CD14-positive monocyte (primary cell): ENCODE data around the gene PRKCA. TPM values are rescaled to one million over a fixed set of nuclear protein-coding genes. Genes with fewer than 3 reads are reported as not detected.
"Not testable (repeated sequence)": the region's sequence is repeated elsewhere in the genome, so short reads cannot be mapped to it uniquely, and the experiment has no call there.

Source experiments
- DNase-seq, 3 donors: peaks; one replicate each; pipeline ENCODE4 v3.0.0-alpha.2; 2011 to 2022
- H2AFZ ChIP-seq: 2 replicates; pipeline ENCODE4 v1.6.0; 2012; ENCODE audit warnings: mild to moderate bottlenecking, low read depth, low read length, inconsistent platforms; ENCODE audit not compliant: insufficient read depth, poor library complexity, severe bottlenecking
- H3K27ac ChIP-seq, 2 donors: 1 replicate in 1 of 2; 2 replicates in 1 of 2; pipeline ENCODE4 v1.5.1; 2012 to 2013; ENCODE audit warnings: low read length in 2 of 2, control low read depth in 1 of 2, inconsistent platforms in 1 of 2, low read depth in 1 of 2, mild to moderate bottlenecking in 1 of 2
- H3K27me3 ChIP-seq, 2 donors: one replicate each; pipeline versions ENCODE4 v1.6.0 to v1.6.1; 2011 to 2013; ENCODE audit warnings: low read length in 2 of 2; ENCODE audit not compliant: control insufficient read depth in 2 of 2, insufficient read depth in 2 of 2
- H3K36me3 ChIP-seq, 2 donors: replicated peaks in 1 of 2; 1 replicate in 1 of 2; 2 replicates in 1 of 2; pipeline versions ENCODE4 v1.5.1 to v1.6.1; 2012 to 2013; ENCODE audit warnings: low read length in 2 of 2, control low read depth in 1 of 2, inconsistent platforms in 1 of 2, mild to moderate bottlenecking in 1 of 2; ENCODE audit not compliant: insufficient read depth in 2 of 2, control insufficient read depth in 1 of 2
- H3K4me1 ChIP-seq, 2 donors: 1 replicate in 1 of 2; 2 replicates in 1 of 2; pipeline versions ENCODE4 v1.5.1 to v1.6.1; 2012 to 2013; ENCODE audit warnings: low read length in 2 of 2, control low read depth in 1 of 2, inconsistent platforms in 1 of 2, mild to moderate bottlenecking in 1 of 2, moderate library complexity in 1 of 2; ENCODE audit not compliant: insufficient read depth in 2 of 2, control insufficient read depth in 1 of 2
- H3K4me2 ChIP-seq: replicated peaks from 2 replicates; pipeline ENCODE3; 2012; ENCODE audit warnings: low read length, moderate library complexity, mild to moderate bottlenecking; ENCODE audit not compliant: poor library complexity, severe bottlenecking; ENCODE audit errors: extremely low read depth
- H3K4me3 ChIP-seq, 3 experiments: fragments of 200-600 bp in 1 of 3; sonication (generic) in 1 of 3; replicated peaks in 1 of 3; 1 replicate in 2 of 3; 2 replicates in 1 of 3; pipeline ENCODE4 v1.5.1; 2011 to 2013; ENCODE audit warnings: low read length in 3 of 3, mild to moderate bottlenecking in 3 of 3, control low read depth in 2 of 3, low read depth in 2 of 3, inconsistent platforms in 1 of 3, moderate library complexity in 1 of 3
- H3K79me2 ChIP-seq: 2 replicates; pipeline ENCODE4 v1.6.0; 2012; ENCODE audit warnings: mild to moderate bottlenecking, control low read depth, inconsistent platforms, low read length, moderate library complexity; ENCODE audit not compliant: insufficient read depth
- H3K9ac ChIP-seq: 2 replicates; pipeline ENCODE4 v1.6.0; 2017; ENCODE audit warnings: low read length, mild to moderate bottlenecking; ENCODE audit not compliant: insufficient read depth, poor library complexity, severe bottlenecking
- H3K9me3 ChIP-seq, 2 donors: replicated peaks in 1 of 2; 1 replicate in 1 of 2; 2 replicates in 1 of 2; pipeline versions ENCODE4 v1.5.1 to v1.6.1; 2012 to 2013; ENCODE audit warnings: low read length in 2 of 2, control low read depth in 1 of 2; ENCODE audit not compliant: control insufficient read depth in 1 of 2, insufficient read depth in 1 of 2
- H4K20me1 ChIP-seq: 2 replicates; pipeline ENCODE4 v1.6.0; 2012; ENCODE audit warnings: mild to moderate bottlenecking, low read length, control low read depth, moderate library complexity; ENCODE audit not compliant: insufficient read depth
- H3K27ac Mint-ChIP-seq, 7 donors: one replicate each; pipeline ENCODE4 v1.8.0; 2020; ENCODE audit warnings: mild to moderate bottlenecking in 7 of 7, mixed read lengths in 7 of 7, moderate library complexity in 6 of 7, inconsistent platforms in 2 of 7
- H3K27me3 Mint-ChIP-seq, 3 donors: one replicate each; pipeline ENCODE4 v1.8.0; 2021 to 2022; ENCODE audit warnings: low read depth in 3 of 3, mild to moderate bottlenecking in 3 of 3, mixed read lengths in 3 of 3, moderate library complexity in 3 of 3, inconsistent platforms in 1 of 3
- H3K36me3 Mint-ChIP-seq, 2 donors: one replicate each; pipeline ENCODE4 v1.8.0; 2020; ENCODE audit warnings: mixed read lengths in 2 of 2, inconsistent platforms in 1 of 2, mild to moderate bottlenecking in 1 of 2
- H3K4me1 Mint-ChIP-seq: one replicate; pipeline ENCODE4 v1.8.0; 2020; ENCODE audit warnings: mild to moderate bottlenecking, mixed read lengths
- H3K4me3 Mint-ChIP-seq, 2 donors: one replicate each; pipeline ENCODE4 v1.8.0; 2020; ENCODE audit warnings: mild to moderate bottlenecking in 2 of 2, mixed read lengths in 2 of 2, moderate library complexity in 1 of 2
- H3K9me3 Mint-ChIP-seq, 7 donors: one replicate each; pipeline ENCODE4 v1.8.0; 2020 to 2022; ENCODE audit warnings: mixed read lengths in 7 of 7, mild to moderate bottlenecking in 6 of 7, moderate library complexity in 6 of 7, inconsistent platforms in 2 of 7
- WGBS: methylation state at CpG from one replicate; pipeline ENCODE4 v1.1.5; 2013; ENCODE audit warnings: missing lambda C conversion rate; ENCODE audit not compliant: insufficient coverage; 5-methylcytosine and 5-hydroxymethylcytosine counted together
- intact Hi-C, 2 donors: fragments of 100-400 bp; cut with micrococcal nuclease; formaldehyde crosslinking; loops; one replicate each; pipeline versions ENCODE4 v1.15.0 to v1.15.1; 2023
- polyA plus RNA-seq, 3 donors: library from polyadenylated mRNA; depleted of rRNA in 1 of 3; unstranded in 2 of 3; stranded (reverse) in 1 of 3; fragments of 300-500 nt in 2 of 3; fragments of >200 nt in 1 of 3; fragmentation: Illumina TruSeq in 2 of 3; gene quantifications; 1 replicate in 2 of 3; 2 replicates in 1 of 3; pipeline ENCODE4 v1.2.3, GENCODE V29; 2012 to 2021
- TF ChIP-seq, protein P1 (sequence below): fragments of 200-600 bp; IDR thresholded peaks from one replicate; pipeline ENCODE4 v1.8.0; 2022; ENCODE audit warnings: antibody characterized with exemption, mild to moderate bottlenecking

PRKCA gene
- polyA plus RNA-seq, 3 donors, result 0.22 to 7.1 (median 0.30) TPM

DNA sequence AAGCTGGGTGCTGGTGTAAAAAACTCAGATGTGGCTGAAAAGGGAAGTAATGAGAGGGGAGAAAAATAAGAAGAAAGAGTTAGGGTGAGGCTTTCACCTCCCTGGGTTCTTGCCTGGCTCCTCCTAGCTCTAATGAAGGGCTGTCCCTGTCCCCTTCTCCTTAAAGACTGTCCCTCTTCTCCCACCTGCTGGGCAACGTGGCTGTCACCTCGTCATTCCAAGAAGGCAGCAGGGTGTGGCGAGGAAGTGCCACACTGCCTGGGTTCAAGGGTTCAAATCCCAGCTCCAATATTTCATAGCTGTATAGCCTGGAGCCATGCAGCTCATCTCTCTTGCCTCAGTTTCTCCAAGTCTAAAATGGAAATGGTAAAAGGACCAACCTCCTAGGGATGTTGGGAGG is 410.0 kb downstream of the PRKCA start:
- Histone ChIP-seq H3K27me3 (no peaks in the 10 kb centered on the region), H3K79me2 (no peaks in the 10 kb centered on the region), H3K4me1 (no peaks in the 10 kb centered on the region), H3K9me3 (no peaks in the 10 kb centered on the region), H3K27ac (no peak overlapping the region), H4K20me1 (no peaks in the 10 kb centered on the region), H3K4me3 (no peak overlapping the region), H2AFZ (no peak overlapping the region), H3K9ac (no peak overlapping the region), H3K36me3 (peaks cover 0 to 8% of the 10 kb centered on the region in 2 donors), H3K4me2 (no peak overlapping the region)
- H3K27ac Mint-ChIP-seq, result no peak overlapping the region
- peaks cover 10 to 26% of the 10 kb centered on the region in 2 donors for H3K36me3 Mint-ChIP-seq
- H3K4me3 Mint-ChIP-seq, result no peak overlapping the region
- no peaks in the 10 kb centered on the region for H3K4me1 Mint-ChIP-seq
- H3K27me3 Mint-ChIP-seq, result peaks cover 0 to 2% (median 0%) of the 10 kb centered on the region in 3 donors
- 100% methylated on average over 1 of the region's 3 CpGs for WGBS
- intact Hi-C loops, result no loop called here
- no peaks in the 10 kb centered on the region for H3K9me3 Mint-ChIP-seq
- no peak for DNase-seq
- TF ChIP-seq, protein P1, sequence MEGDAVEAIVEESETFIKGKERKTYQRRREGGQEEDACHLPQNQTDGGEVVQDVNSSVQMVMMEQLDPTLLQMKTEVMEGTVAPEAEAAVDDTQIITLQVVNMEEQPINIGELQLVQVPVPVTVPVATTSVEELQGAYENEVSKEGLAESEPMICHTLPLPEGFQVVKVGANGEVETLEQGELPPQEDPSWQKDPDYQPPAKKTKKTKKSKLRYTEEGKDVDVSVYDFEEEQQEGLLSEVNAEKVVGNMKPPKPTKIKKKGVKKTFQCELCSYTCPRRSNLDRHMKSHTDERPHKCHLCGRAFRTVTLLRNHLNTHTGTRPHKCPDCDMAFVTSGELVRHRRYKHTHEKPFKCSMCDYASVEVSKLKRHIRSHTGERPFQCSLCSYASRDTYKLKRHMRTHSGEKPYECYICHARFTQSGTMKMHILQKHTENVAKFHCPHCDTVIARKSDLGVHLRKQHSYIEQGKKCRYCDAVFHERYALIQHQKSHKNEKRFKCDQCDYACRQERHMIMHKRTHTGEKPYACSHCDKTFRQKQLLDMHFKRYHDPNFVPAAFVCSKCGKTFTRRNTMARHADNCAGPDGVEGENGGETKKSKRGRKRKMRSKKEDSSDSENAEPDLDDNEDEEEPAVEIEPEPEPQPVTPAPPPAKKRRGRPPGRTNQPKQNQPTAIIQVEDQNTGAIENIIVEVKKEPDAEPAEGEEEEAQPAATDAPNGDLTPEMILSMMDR, result no peak

DNA sequence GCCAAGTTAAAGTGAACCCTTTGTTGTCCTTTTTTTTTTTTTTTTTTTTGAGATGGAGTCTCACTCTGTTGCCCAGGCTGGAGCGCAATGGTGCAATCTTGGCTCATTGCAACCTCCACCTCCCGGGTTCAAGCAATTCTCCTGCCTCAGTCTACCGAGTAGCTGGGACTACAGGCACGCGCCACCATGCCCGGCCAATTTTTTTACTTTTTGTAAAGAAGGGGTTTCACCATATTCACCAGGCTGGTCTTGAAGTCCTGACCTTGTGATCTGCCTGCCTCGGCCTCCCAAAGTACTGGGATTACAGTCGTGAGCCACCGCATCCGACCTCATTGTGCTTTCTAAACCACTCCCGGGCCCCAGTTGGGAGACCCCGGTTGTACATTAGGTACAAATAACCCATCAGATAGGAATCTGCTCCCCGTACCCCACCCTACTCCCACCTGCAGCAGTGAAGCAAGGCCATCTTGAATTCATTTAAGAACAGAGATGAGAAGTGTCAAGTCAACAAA is 410.7 kb downstream of the PRKCA start:
- H2AFZ ChIP-seq, H3K27me3 ChIP-seq, intact Hi-C loops, H3K4me1 ChIP-seq, H3K4me1 Mint-ChIP-seq, H3K36me3 ChIP-seq, H3K9ac ChIP-seq, H3K4me3 ChIP-seq, H3K4me2 ChIP-seq, H3K4me3 Mint-ChIP-seq, H3K27me3 Mint-ChIP-seq, H3K9me3 ChIP-seq, H4K20me1 ChIP-seq, H3K9me3 Mint-ChIP-seq, H3K79me2 ChIP-seq, H3K27ac Mint-ChIP-seq, H3K27ac ChIP-seq, DNase-seq: not testable (repeated sequence)
- 92% methylated on average over 6 of the region's 13 CpGs for WGBS
- peaks cover 9 to 26% of the 10 kb centered on the region in 2 donors for H3K36me3 Mint-ChIP-seq
